MV-4-11 (cell line): Measurements from ENCODE around the gene DDX53.

Source experiments
- DNase-seq: peaks from one replicate; lab custom pipeline; 2025; lab: John Stamatoyannopoulos, UW

Gene DDX53

GRCh38 chrX:22999696-23000223, at the start of gene DDX53:
TSS of gene DDX53 (plus strand) at chrX:22999960. CDS start at chrX:23000058, 98 bp downstream.
- DNase-seq: no peak

GRCh38 chrX:22950269-22951266, 49.2 kb upstream of the DDX53 start:
- peak; percentile 73 for DNase-seq

GRCh38 chrX:22952010-22952409, 47.8 kb upstream of the DDX53 start:
- peak; percentile 26 for DNase-seq

GRCh38 chrX:22958250-22958649, 41.5 kb upstream of the DDX53 start:
- no peak for DNase-seq

- no peak for DNase-seq
These were observed 40.4 kb upstream of the DDX53 start for GRCh38 chrX:22959204-22959920.

GRCh38 chrX:22963196-22963595, 36.6 kb upstream of the DDX53 start:
- no peak for DNase-seq

GRCh38 chrX:22968494-22968893, 31.3 kb upstream of the DDX53 start:
- no peak for DNase-seq

- peak; percentile 72 for DNase-seq
These were observed 30.3 kb upstream of the DDX53 start for GRCh38 chrX:22969411-22969810.

GRCh38 chrX:22970861-22971260, 28.9 kb upstream of the DDX53 start:
- no peak for DNase-seq

- no peak for DNase-seq
These were observed 25.1 kb upstream of the DDX53 start for GRCh38 chrX:22974616-22975015.

GRCh38 chrX:22975786-22976185, 24.0 kb upstream of the DDX53 start:
- no peak for DNase-seq

- DNase-seq: no peak
These were observed 13.8 kb upstream of the DDX53 start for GRCh38 chrX:22985958-22986357.

GRCh38 chrX:22987452-22987851, 12.3 kb upstream of the DDX53 start:
- no peak for DNase-seq

GRCh38 chrX:23003116-23003515, 3.4 kb downstream of the DDX53 start:
- no peak for DNase-seq

GRCh38 chrX:23008431-23009099, 8.8 kb downstream of the DDX53 start:
- DNase-seq: no peak

- DNase-seq: peak; percentile 52
These were observed 12.4 kb downstream of the DDX53 start for GRCh38 chrX:23012162-23012561.

- no peak for DNase-seq
These were observed 12.9 kb downstream of the DDX53 start for GRCh38 chrX:23012636-23013035.

- DNase-seq: no peak
These were observed 13.6 kb downstream of the DDX53 start for GRCh38 chrX:23013366-23013765.

GRCh38 chrX:23031600-23031999, 31.8 kb downstream of the DDX53 start:
- no peak for DNase-seq

GRCh38 chrX:23035493-23035892, 35.7 kb downstream of the DDX53 start:
- no peak for DNase-seq

GRCh38 chrX:23046443-23046842, 46.7 kb downstream of the DDX53 start:
- DNase-seq: no peak
